HuH-7 (cell line): ENCODE results near the gene ZNF506.
"Not testable (repeated sequence)": the region's sequence is repeated elsewhere in the genome, so short reads cannot be mapped to it uniquely, and the experiment has no call there.

Experiments used
- DNase-seq: peaks from one replicate; pipeline ENCODE4 v3.0.0; 2011; ENCODE audit warnings: low spot score

Gene ZNF506

DNA sequence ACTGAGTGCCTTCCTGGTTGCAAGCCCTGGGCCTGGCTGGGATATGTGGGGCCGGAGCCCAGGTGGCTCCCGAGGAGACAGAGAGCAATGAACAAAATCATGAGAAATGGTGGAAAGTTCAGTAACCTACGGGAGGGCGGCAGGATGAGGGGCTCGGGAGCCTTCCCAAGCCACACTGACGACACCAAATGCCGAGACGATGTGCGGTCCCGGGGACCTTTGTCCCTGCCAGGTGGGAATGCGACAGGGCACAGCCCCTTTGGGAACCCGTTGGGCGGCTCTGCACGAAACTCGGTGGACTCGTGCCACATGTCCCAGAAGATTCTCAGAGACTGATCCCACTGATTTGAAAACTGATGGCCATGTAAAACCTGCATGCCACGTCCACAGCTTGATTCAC is 76.9 kb downstream of the ZNF506 start:
- DNase-seq, result no peak

DNA sequence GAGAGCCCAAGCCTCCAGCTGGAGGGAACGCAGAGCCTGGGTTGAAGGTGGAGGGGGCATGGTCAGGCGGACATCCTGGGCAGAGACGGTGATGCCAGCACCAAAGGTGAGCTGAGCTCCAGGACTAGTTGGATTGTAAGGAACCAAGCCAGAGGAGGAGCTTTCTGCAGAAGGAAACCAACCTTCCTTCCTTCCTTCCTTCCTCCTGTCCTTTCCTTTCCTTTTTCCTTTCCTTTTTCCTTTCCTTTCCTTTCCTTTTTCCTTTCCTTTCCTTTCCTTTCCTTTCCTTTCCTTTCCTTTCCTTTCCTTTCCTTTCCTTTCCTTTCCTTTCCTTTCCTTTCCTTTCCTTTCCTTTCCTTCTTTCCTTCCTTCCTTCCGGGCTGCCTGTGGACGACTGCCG is 77.6 kb downstream of the ZNF506 start:
- not testable (repeated sequence) for DNase-seq

DNA sequence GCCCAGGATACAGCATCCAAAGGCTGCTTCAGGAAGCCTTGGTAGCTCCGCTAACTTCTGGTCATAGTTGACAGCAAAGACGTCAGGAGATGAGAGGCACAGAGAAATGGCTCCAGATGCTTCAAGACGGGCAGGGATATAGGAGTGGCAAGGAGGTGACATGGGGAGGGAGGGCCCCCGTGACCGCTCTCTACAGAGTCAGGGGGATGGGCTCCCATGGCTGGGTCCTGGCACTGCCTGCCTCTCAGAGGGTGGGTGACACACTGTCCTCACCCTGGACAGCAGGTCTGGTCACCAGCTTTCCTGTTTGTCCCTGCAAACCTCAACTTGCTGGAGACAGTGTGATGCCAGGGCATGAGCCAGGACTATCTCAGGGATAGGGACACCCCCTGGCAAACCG is 78.4 kb downstream of the ZNF506 start:
- no peak for DNase-seq

DNA sequence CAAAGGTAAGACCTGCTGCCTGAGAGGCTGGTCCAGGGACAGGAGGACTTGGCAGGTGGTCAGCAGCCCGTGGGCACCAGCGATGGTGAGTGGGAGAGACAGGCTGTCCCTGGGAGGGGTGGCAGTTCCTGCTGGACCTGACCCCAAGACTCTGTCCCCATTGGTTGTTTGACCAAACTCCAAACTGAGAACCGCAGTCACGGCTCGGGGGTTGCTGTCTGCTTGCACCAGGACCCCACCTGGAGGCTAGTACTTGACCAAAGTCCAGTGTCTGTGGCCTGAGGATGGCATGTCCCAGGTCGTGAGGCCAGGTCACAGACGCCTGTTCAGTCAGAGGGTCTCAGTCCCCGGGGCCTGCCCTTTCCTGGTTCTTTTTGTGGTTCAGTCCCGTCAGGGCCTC is 78.8 kb downstream of the ZNF506 start:
- DNase-seq, result no peak
